ENCODE results near the gene DPP8.

- TF ChIP-seq CTCF (conservative IDR thresholded peaks at IDR 0.05; ENCODE audit: low read depth, low read length) (no peak), EZH2 (IDR thresholded peaks at IDR 0.05; ENCODE audit: borderline replicate concordance, low read depth, low read length, poor library complexity, severe bottlenecking) (no peak)
Observed at GRCh38 chr15:65434201-65434600, 83.3 kb downstream of the DPP8 start.
